CD4-positive, alpha-beta memory T cell (primary cell): ENCODE results near the gene DCST2. TPM values are rescaled to one million over a fixed set of nuclear protein-coding genes. Genes with fewer than 3 reads are reported as not detected.
A peak's percentile ranks its signal among the peaks of the same experiment; 100 is the strongest.

ENCODE experiments used
- CTCF ChIA-PET: fragments of 350-600 bp; sonication (Branson Sonifier 250); formaldehyde crosslinking; loops from one replicate; lab custom pipeline; 2021; ENCODE audit warnings: inconsistent platforms; ENCODE audit not compliant: partially characterized antibody; lab: Charles Lee
- POLR2A ChIA-PET: fragments of 350-600 bp; sonication (Branson Sonifier 250); formaldehyde crosslinking; loops from one replicate; lab custom pipeline; 2021; ENCODE audit not compliant: partially characterized antibody; lab: Charles Lee
- DNase-seq, 5 donors: peaks; one replicate each; pipeline versions ENCODE4 v3.0.0 to v3.0.0-alpha.2; 2020 to 2022; ENCODE audit warnings: mixed read lengths in 1 of 5
- H3K27ac ChIP-seq: one replicate; pipeline ENCODE4 v1.7.0; 2013; ENCODE audit warnings: low read depth, low read length
- H3K27me3 ChIP-seq: 2 replicates; pipeline ENCODE4 v1.7.0; 2013; ENCODE audit warnings: mild to moderate bottlenecking, low read length, moderate library complexity; ENCODE audit not compliant: insufficient read depth
- H3K36me3 ChIP-seq: 2 replicates; pipeline ENCODE4 v1.7.0; 2013; ENCODE audit warnings: mild to moderate bottlenecking, low read length, moderate library complexity; ENCODE audit not compliant: insufficient read depth
- H3K4me1 ChIP-seq: 2 replicates; pipeline ENCODE4 v1.7.0; 2013; ENCODE audit warnings: mild to moderate bottlenecking, low read length, moderate library complexity; ENCODE audit not compliant: insufficient read depth
- H3K4me3 ChIP-seq, 2 donors: one replicate each; pipeline ENCODE4 v1.7.0; 2013; ENCODE audit warnings: low read length in 2 of 2, mild to moderate bottlenecking in 1 of 2
- H3K9me3 ChIP-seq, 2 donors: one replicate each; pipeline ENCODE4 v1.7.0; 2013; ENCODE audit warnings: low read length in 2 of 2, control low read depth in 1 of 2; ENCODE audit not compliant: control insufficient read depth in 1 of 2
- H3K27ac Mint-ChIP-seq, 7 donors: one replicate each; pipeline ENCODE4 v1.8.0; 2020 to 2021; ENCODE audit warnings: mixed read lengths in 7 of 7, mild to moderate bottlenecking in 6 of 7, inconsistent platforms in 3 of 7, moderate library complexity in 3 of 7
- H3K27me3 Mint-ChIP-seq, 2 donors: one replicate each; pipeline ENCODE4 v1.8.0; 2020 to 2021; ENCODE audit warnings: mixed read lengths in 2 of 2
- H3K36me3 Mint-ChIP-seq, 2 donors: one replicate each; pipeline ENCODE4 v1.8.0; 2020 to 2021; ENCODE audit warnings: mixed read lengths in 2 of 2, inconsistent platforms in 1 of 2, mild to moderate bottlenecking in 1 of 2
- H3K4me1 Mint-ChIP-seq, 4 donors: one replicate each; pipeline ENCODE4 v1.8.0; 2020 to 2021; ENCODE audit warnings: mixed read lengths in 4 of 4, mild to moderate bottlenecking in 1 of 4
- H3K4me3 Mint-ChIP-seq, 8 donors: one replicate each; pipeline ENCODE4 v1.8.0; 2020 to 2021; ENCODE audit warnings: mixed read lengths in 8 of 8, mild to moderate bottlenecking in 7 of 8, moderate library complexity in 6 of 8, inconsistent platforms in 3 of 8
- H3K9me3 Mint-ChIP-seq, 8 donors: one replicate each; pipeline ENCODE4 v1.8.0; 2020 to 2021; ENCODE audit warnings: mixed read lengths in 8 of 8, mild to moderate bottlenecking in 5 of 8, inconsistent platforms in 3 of 8, moderate library complexity in 1 of 8
- intact Hi-C: fragments of 100-400 bp; cut with micrococcal nuclease; formaldehyde crosslinking; loops from one replicate; pipeline ENCODE4 v1.15.1; 2023
- polyA plus RNA-seq, 2 donors: library from polyadenylated mRNA; unstranded; fragments of 300-500 nt; fragmentation: Illumina TruSeq; gene quantifications; one replicate each; pipeline ENCODE4 v1.2.3, GENCODE V29; 2021
- total RNA-seq, 2 experiments: library from RNA; stranded (reverse); gene quantifications; one replicate each; pipeline ENCODE4 v1.2.3, GENCODE V29; 2021

Gene DCST2
- total and polyA plus RNA-seq, 4 experiments from 2014 or later = 4.0 to 4.1 TPM; not detected in 2

- no peaks in the 10 kb centered on the region for H3K4me1 ChIP-seq
- H3K36me3 Mint-ChIP-seq = no peaks in the 10 kb centered on the region
- H3K27ac Mint-ChIP-seq = no peak overlapping the region
- H3K4me1 Mint-ChIP-seq = no peaks in the 10 kb centered on the region
- H3K36me3 ChIP-seq = no peaks in the 10 kb centered on the region
- no peak overlapping the region for H3K27ac ChIP-seq
- H3K9me3 Mint-ChIP-seq = no peaks in the 10 kb centered on the region
- peaks cover 0 to 1% of the 10 kb centered on the region in 2 donors for H3K27me3 Mint-ChIP-seq
- no peak overlapping the region for H3K4me3 Mint-ChIP-seq
- no peak for DNase-seq
- CTCF ChIA-PET = interaction anchor here (1.0 to 1.7 kb wide), 3 partner anchors 14 to 38 kb away, joined by 3 to 6 read pairs (median 3); no protein-coding TSS in a partner anchor
- POLR2A ChIA-PET = no interaction called here
- intact Hi-C loops = no loop called here
- no peaks in the 10 kb centered on the region for H3K9me3 ChIP-seq
- no peak overlapping the region for H3K4me3 ChIP-seq
- H3K27me3 ChIP-seq = no peaks in the 10 kb centered on the region
Observed at GRCh38 chr1:155037851-155038441, 4.4 kb upstream of the DCST2 start.

GRCh38 chr1:155037043-155037442, 3.5 kb upstream of the DCST2 start:
- intact Hi-C loops = no loop called here
- Histone ChIP-seq H3K27me3 (no peaks in the 10 kb centered on the region), H3K9me3 (no peaks in the 10 kb centered on the region), H3K27ac (no peak overlapping the region), H3K36me3 (no peaks in the 10 kb centered on the region), H3K4me1 (no peaks in the 10 kb centered on the region), H3K4me3 (no peak overlapping the region)
- ChIA-PET POLR2A (interaction anchor here (0.8 to 1.1 kb wide), 2 partner anchors 15 to 23 kb away, joined by 3 to 5 read pairs; no protein-coding TSS in a partner anchor), CTCF (interaction anchor here (1.7 kb wide), 1 partner anchor 25 kb away, joined by 6 read pairs; no protein-coding TSS in a partner anchor)
- no peak for DNase-seq
- peaks cover 0 to 1% of the 10 kb centered on the region in 2 donors for H3K27me3 Mint-ChIP-seq
- H3K4me1 Mint-ChIP-seq = no peaks in the 10 kb centered on the region
- H3K36me3 Mint-ChIP-seq = no peaks in the 10 kb centered on the region
- H3K4me3 Mint-ChIP-seq = no peak overlapping the region
- H3K27ac Mint-ChIP-seq = no peak overlapping the region
- H3K9me3 Mint-ChIP-seq = no peaks in the 10 kb centered on the region

- no peaks in the 10 kb centered on the region for H3K4me1 ChIP-seq
- no peak overlapping the region for H3K27ac Mint-ChIP-seq
- H3K27me3 ChIP-seq = no peaks in the 10 kb centered on the region
- H3K9me3 ChIP-seq = no peaks in the 10 kb centered on the region
- H3K36me3 Mint-ChIP-seq = no peaks in the 10 kb centered on the region
- no peaks in the 10 kb centered on the region for H3K36me3 ChIP-seq
- intact Hi-C loops = no loop called here
- DNase-seq = no peak
- H3K4me3 Mint-ChIP-seq = no peak overlapping the region
- H3K27me3 Mint-ChIP-seq = peaks cover 0 to 1% of the 10 kb centered on the region in 2 donors
- no peak overlapping the region for H3K27ac ChIP-seq
- no peak overlapping the region for H3K4me3 ChIP-seq
- no peaks in the 10 kb centered on the region for H3K4me1 Mint-ChIP-seq
- no peaks in the 10 kb centered on the region for H3K9me3 Mint-ChIP-seq
- ChIA-PET CTCF (no interaction called here), POLR2A (interaction anchor here (1.1 kb wide), 1 partner anchor 14 kb away, joined by 5 read pairs; no protein-coding TSS in a partner anchor)
Observed at GRCh38 chr1:155035936-155036335, 2.4 kb upstream of the DCST2 start.

GRCh38 chr1:155034318-155035208, 982 bp upstream of the DCST2 start:
- peaks cover 0 to 1% of the 10 kb centered on the region in 2 donors for H3K27me3 Mint-ChIP-seq
- no peaks in the 10 kb centered on the region for H3K27me3 ChIP-seq

GRCh38 chr1:155032886-155033285, 695 bp downstream of the DCST2 start:
- Histone ChIP-seq H3K27ac (no peak overlapping the region), H3K27me3 (no peaks in the 10 kb centered on the region), H3K4me3 (no peak overlapping the region), H3K36me3 (no peaks in the 10 kb centered on the region), H3K4me1 (no peaks in the 10 kb centered on the region), H3K9me3 (no peaks in the 10 kb centered on the region)
- ChIA-PET CTCF (interaction anchor here (1.5 kb wide), 1 partner anchor 13 kb away, joined by 3 read pairs; no protein-coding TSS in a partner anchor), POLR2A (no interaction called here)
- intact Hi-C loops = no loop called here
- no peak for DNase-seq
- Mint-ChIP-seq H3K4me3 (no peak overlapping the region), H3K27me3 (no peaks in the 10 kb centered on the region), H3K27ac (peak overlapping the region in 1 of 7 donors; percentile 35), H3K36me3 (no peaks in the 10 kb centered on the region), H3K4me1 (no peaks in the 10 kb centered on the region), H3K9me3 (no peaks in the 10 kb centered on the region)

More at GRCh38 chr1:155034318-155035208, 982 bp upstream of the DCST2 start:
- Histone ChIP-seq H3K36me3 (no peaks in the 10 kb centered on the region), H3K4me3 (no peak overlapping the region), H3K4me1 (no peaks in the 10 kb centered on the region), H3K9me3 (no peaks in the 10 kb centered on the region), H3K27ac (no peak overlapping the region)
- Mint-ChIP-seq H3K36me3 (no peaks in the 10 kb centered on the region), H3K4me1 (no peaks in the 10 kb centered on the region), H3K27ac (peak overlapping the region in 1 of 7 donors; percentile 46), H3K9me3 (no peaks in the 10 kb centered on the region), H3K4me3 (no peak overlapping the region)
- intact Hi-C loops = no loop called here
- no peak for DNase-seq
- POLR2A ChIA-PET = no interaction called here
- CTCF ChIA-PET = interaction anchor here (1.0 kb wide), 1 partner anchor 51 kb away, joined by 3 read pairs; no protein-coding TSS in a partner anchor

GRCh38 chr1:155030899-155031298, 2.7 kb downstream of the DCST2 start:
- ChIA-PET CTCF (interaction anchor here (1.5 kb wide), 1 partner anchor 28 kb away, joined by 3 read pairs; no protein-coding TSS in a partner anchor), POLR2A (no interaction called here)
- no peak overlapping the region for H3K4me3 Mint-ChIP-seq

GRCh38 chr1:155030243-155030795, 3.3 kb downstream of the DCST2 start:
- Histone ChIP-seq H3K4me1 (no peaks in the 10 kb centered on the region), H3K27ac (no peak overlapping the region), H3K4me3 (no peak overlapping the region), H3K36me3 (no peaks in the 10 kb centered on the region), H3K27me3 (no peaks in the 10 kb centered on the region), H3K9me3 (no peaks in the 10 kb centered on the region)
- H3K4me3 Mint-ChIP-seq = peak overlapping the region in 1 of 8 donors; percentile 12
- no peaks in the 10 kb centered on the region for H3K36me3 Mint-ChIP-seq
- no peak overlapping the region for H3K27ac Mint-ChIP-seq
- CTCF ChIA-PET = interaction anchor here (0.7 to 1.5 kb wide), 3 partner anchors 13 to 89 kb away, joined by 3 read pairs; no protein-coding TSS in a partner anchor
- DNase-seq = no peak
- POLR2A ChIA-PET = no interaction called here
- no peaks in the 10 kb centered on the region for H3K27me3 Mint-ChIP-seq
- intact Hi-C loops = no loop called here
- H3K9me3 Mint-ChIP-seq = no peaks in the 10 kb centered on the region
- H3K4me1 Mint-ChIP-seq = no peaks in the 10 kb centered on the region

More at GRCh38 chr1:155030899-155031298, 2.7 kb downstream of the DCST2 start:
- no peaks in the 10 kb centered on the region for H3K9me3 ChIP-seq
- Mint-ChIP-seq H3K27me3 (no peaks in the 10 kb centered on the region), H3K27ac (no peak overlapping the region), H3K9me3 (no peaks in the 10 kb centered on the region), H3K4me1 (no peaks in the 10 kb centered on the region), H3K36me3 (no peaks in the 10 kb centered on the region)
- no peaks in the 10 kb centered on the region for H3K4me1 ChIP-seq
- no peak overlapping the region for H3K4me3 ChIP-seq
- no peak for DNase-seq
- H3K27ac ChIP-seq = no peak overlapping the region
- H3K27me3 ChIP-seq = no peaks in the 10 kb centered on the region
- no peaks in the 10 kb centered on the region for H3K36me3 ChIP-seq
- intact Hi-C loops = no loop called here
